Thyroid gland (tissue), 4 donors: Measurements from ENCODE around the gene RORB. TPM values are rescaled to one million over a fixed set of nuclear protein-coding genes. Genes with fewer than 3 reads are reported as not detected.
A peak's percentile ranks its signal among the peaks of the same experiment; 100 is the strongest.

ENCODE experiments used
- DNase-seq, 2 donors: peaks; one replicate each; pipeline ENCODE4 v3.0.0-alpha.2; 2019
- H3K27ac ChIP-seq, 3 donors: fragments of 200-600 bp; sonication (generic); 1 replicate in 2 of 3; 2 replicates in 1 of 3; pipeline ENCODE4 v1.5.1; 2016 to 2019; ENCODE audit warnings: mild to moderate bottlenecking in 1 of 3, moderate library complexity in 1 of 3
- H3K27me3 ChIP-seq: fragments of 200-600 bp; sonication (generic); one replicate; pipeline ENCODE4 v1.5.1; 2019
- H3K36me3 ChIP-seq, 2 donors: fragments of 200-600 bp; sonication (generic); one replicate each; pipeline ENCODE4 v1.5.1; 2016 to 2019
- H3K4me1 ChIP-seq, 2 donors: fragments of 200-600 bp; sonication (generic); one replicate each; pipeline ENCODE4 v1.5.1; 2017 to 2019
- H3K4me3 ChIP-seq, 3 donors: fragments of 200-600 bp; sonication (generic); replicated peaks in 1 of 3; 1 replicate in 2 of 3; 2 replicates in 1 of 3; pipeline ENCODE4 v1.5.1; 2016; ENCODE audit warnings: mild to moderate bottlenecking in 1 of 3
- H3K9me3 ChIP-seq: fragments of 200-600 bp; sonication (generic); one replicate; pipeline ENCODE4 v1.5.1; 2017
- POLR2A ChIP-seq, 2 donors: fragments of 450-650 bp; IDR thresholded peaks; one replicate each; pipeline ENCODE4 v1.6.1; 2017; ENCODE audit warnings: antibody characterized with exemption in 2 of 2, mild to moderate bottlenecking in 2 of 2, moderate library complexity in 1 of 2
- WGBS, 2 donors: methylation state at CpG; one replicate each; pipeline ENCODE4 v1.1.5; 2017; 5-methylcytosine and 5-hydroxymethylcytosine counted together
- intact Hi-C: fragments of 100-400 bp; cut with DNase I; formaldehyde crosslinking; loops from one replicate; pipeline ENCODE4 v1.15.1; 2023
- total RNA-seq, 4 donors: library from RNA; depleted of rRNA; stranded (reverse); fragments of >200 nt; gene quantifications; one replicate each; pipeline ENCODE4 v1.2.3, GENCODE V29; 2016
- TF ChIP-seq, protein P1 (sequence below), 6 experiments: fragments of 200-600 bp in 3 of 6; fragments of 450-650 bp in 3 of 6; sonication (generic) in 3 of 6; IDR thresholded peaks; one replicate each; pipeline ENCODE4 v1.5.1; 2016 to 2019; ENCODE audit warnings: antibody characterized with exemption in 6 of 6, mild to moderate bottlenecking in 2 of 6, inconsistent platforms in 1 of 6, moderate library complexity in 1 of 6

RORB gene
- total RNA-seq, 4 donors from 2014 or later = 0.27 to 1.8 (median 1.3) TPM

DNA sequence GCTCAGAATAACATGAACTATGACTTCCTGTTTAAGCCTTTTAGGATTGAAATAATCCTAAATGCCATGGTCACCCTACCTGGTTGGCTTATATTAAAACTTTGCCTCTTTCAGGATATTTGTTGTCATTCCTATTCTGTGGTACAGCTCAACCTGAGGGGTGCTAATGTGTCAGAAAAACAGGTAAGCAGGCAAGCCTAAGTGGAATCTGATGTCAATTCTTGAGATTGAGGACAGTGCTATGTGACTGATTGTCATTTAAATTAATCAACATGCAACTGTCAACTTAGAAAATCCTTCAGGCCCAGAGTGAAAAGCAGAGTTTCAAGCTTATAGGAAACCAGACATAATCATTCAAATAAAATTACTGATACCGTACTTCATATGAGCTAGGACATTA lies 2.6 kb upstream of the RORB start:
- Histone ChIP-seq H3K36me3 (no peaks in the 10 kb centered on the region), H3K27me3 (no peaks in the 10 kb centered on the region), H3K4me1 (peaks cover 10 to 14% of the 10 kb centered on the region in 2 donors), H3K4me3 (no peak overlapping the region), H3K27ac (no peak overlapping the region), H3K9me3 (no peaks in the 10 kb centered on the region)
- WGBS, 2 donors = 94 to 95% methylated on average over 1 of the region's 1 CpG
- TF ChIP-seq, protein P1, sequence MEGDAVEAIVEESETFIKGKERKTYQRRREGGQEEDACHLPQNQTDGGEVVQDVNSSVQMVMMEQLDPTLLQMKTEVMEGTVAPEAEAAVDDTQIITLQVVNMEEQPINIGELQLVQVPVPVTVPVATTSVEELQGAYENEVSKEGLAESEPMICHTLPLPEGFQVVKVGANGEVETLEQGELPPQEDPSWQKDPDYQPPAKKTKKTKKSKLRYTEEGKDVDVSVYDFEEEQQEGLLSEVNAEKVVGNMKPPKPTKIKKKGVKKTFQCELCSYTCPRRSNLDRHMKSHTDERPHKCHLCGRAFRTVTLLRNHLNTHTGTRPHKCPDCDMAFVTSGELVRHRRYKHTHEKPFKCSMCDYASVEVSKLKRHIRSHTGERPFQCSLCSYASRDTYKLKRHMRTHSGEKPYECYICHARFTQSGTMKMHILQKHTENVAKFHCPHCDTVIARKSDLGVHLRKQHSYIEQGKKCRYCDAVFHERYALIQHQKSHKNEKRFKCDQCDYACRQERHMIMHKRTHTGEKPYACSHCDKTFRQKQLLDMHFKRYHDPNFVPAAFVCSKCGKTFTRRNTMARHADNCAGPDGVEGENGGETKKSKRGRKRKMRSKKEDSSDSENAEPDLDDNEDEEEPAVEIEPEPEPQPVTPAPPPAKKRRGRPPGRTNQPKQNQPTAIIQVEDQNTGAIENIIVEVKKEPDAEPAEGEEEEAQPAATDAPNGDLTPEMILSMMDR (IDR thresholded peaks at IDR 0.05) = no peak
- TF ChIP-seq POLR2A (IDR thresholded peaks at IDR 0.05) = no peak
- intact Hi-C loops = no loop called here
- no peak for DNase-seq

DNA sequence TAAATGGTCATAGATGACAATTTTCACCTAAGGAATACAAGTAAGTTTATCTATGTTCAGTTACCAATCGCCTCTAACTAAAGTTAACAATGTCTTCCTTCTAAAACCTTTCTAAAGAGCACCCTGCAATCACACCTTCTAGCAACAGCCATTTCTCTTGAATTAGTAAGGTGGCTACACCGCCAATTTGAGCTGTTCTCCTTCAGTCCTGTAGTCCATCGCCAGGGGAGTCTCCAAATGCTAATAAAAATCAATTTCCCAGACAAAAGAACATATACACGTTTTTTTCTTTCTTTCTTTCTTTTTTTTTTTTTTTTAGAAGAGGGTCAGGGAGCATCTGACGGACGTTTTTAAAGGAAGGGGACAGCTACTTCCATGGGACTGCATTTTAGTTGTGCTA lies 729 bp upstream of the RORB start:
- H3K27ac ChIP-seq = no peak overlapping the region
- intact Hi-C loops = no loop called here

DNA sequence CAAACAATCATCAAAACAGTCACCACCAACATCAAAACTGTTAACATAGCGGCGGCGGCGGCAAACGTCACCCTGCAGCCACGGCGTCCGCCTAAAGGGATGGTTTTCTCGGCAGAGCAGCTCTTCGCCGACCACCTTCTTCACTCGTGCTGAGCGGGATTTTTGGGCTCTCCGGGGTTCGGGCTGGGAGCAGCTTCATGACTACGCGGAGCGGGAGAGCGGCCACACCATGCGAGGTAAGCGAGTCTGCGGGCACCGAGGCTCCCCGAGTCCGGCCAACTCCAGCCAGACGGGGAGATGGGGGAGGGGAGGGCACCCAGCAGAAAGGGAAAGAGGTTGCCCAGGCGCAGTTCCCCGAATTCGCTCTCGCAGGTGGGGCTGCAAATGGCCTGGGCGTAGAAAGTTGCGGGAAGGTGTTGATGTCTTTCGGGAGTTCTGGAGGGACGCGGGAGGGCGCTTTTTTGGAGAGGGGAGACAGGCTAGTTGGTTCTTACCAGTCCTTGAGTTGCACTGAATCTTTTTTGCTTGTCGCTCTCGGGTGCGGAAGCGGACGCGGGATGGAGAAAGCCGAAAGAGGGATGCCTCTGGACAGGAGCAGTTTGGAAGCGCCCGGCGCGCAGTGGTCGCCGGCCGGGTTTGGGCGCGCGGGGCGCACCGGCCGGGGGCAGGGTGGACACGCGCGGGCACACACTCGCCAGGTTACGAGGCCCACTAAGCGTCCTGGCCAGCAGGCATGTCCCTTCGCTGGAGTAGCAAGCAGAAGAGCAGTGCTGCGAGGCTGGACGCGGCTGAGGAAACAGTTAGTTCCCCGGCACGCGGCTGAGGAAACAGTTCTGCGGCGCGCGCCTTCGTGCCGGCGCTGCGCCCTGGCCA lies 849 bp downstream of the RORB start:
- no peak for TF ChIP-seq POLR2A (IDR thresholded peaks at IDR 0.05)
- TF ChIP-seq, protein P1 (IDR thresholded peaks at IDR 0.05) = no peak
- intact Hi-C loops = no loop called here
- H3K9me3 ChIP-seq = no peaks in the 10 kb centered on the region
- H3K27me3 ChIP-seq = no peaks in the 10 kb centered on the region
- H3K4me1 ChIP-seq = peaks cover 14 to 19% of the 10 kb centered on the region in 2 donors
- peak; percentile 57 for DNase-seq
- peak overlapping the region; percentile 43 to 84 (median 53) for H3K4me3 ChIP-seq
- WGBS, 2 donors = 1 to 4% methylated on average over 59 to 65 of the region's 77 CpGs
- H3K36me3 ChIP-seq = no peaks in the 10 kb centered on the region
- peak overlapping the region in 1 of 3 donors; percentile 7 for H3K27ac ChIP-seq

More for the DNA sequence above, 729 bp upstream of the RORB start:
- Histone ChIP-seq H3K36me3 (no peaks in the 10 kb centered on the region), H3K4me3 (peak overlapping the region in 2 of 3 donors; percentile 43 to 84), H3K4me1 (peaks cover 14 to 19% of the 10 kb centered on the region in 2 donors), H3K9me3 (no peaks in the 10 kb centered on the region), H3K27me3 (no peaks in the 10 kb centered on the region)
- TF ChIP-seq, protein P1 (IDR thresholded peaks at IDR 0.05) = no peak
- TF ChIP-seq POLR2A (IDR thresholded peaks at IDR 0.05) = no peak
- DNase-seq = no peak
- WGBS, 2 donors = 32% methylated on average over 6 of the region's 6 CpGs

DNA sequence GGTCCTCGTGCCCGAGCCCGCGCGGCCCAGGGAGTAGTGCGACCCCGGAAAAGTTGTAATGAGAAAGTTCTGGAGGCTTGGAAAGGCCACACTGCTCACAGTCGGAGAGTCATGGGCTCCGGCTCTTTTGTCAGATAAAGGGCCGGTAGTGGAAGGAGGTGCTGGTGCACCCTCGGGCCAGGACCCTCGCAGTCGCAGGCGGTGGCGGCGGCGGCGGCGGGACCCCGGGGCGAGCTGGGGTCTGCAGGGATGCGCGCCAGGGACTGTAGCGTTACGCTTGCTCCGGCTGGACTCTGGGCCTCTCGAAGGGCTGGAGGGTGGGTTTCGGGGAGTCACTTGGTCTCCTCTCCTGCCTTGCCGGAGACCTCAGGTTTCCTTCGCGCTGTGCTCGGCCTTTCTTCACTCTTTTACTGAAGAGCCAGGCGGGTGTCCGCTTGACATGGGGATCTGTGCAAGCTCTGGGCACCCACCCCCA lies 1.5 kb downstream of the RORB start:
- Histone ChIP-seq H3K4me1 (peaks cover 14 to 19% of the 10 kb centered on the region in 2 donors), H3K27me3 (no peaks in the 10 kb centered on the region), H3K9me3 (no peaks in the 10 kb centered on the region), H3K27ac (no peak overlapping the region), H3K36me3 (no peaks in the 10 kb centered on the region), H3K4me3 (peak overlapping the region; percentile 43 to 84 (median 53))
- TF ChIP-seq, protein P1 (IDR thresholded peaks at IDR 0.05) = no peak
- TF ChIP-seq POLR2A (IDR thresholded peaks at IDR 0.05) = no peak
- DNase-seq = no peak
- WGBS, 2 donors = 1 to 2% methylated on average over 15 to 29 of the region's 34 CpGs
- intact Hi-C loops = no loop called here

DNA sequence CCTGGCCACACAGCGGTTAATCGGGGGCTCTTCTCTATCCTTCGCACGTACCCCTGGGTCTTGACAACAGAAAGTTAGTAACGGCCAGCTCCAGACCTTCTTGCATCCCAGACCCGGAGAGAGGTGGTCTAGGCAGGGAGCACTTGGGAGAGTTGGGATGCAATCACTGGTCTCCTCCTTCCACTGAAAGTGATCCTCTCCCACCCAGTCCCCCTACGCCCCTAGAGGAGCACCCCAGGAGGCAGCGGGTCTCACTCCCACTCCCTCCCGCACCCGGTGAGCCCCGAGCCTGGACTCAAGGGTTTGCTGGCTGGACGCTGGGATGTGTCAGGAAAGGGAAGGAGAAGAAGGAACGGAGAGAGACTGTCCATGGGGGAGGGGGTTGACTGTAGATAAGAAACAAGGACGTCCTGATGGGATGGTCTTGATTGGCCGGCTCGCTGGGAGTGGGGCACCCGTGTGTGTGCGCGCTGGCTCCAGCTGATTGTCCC lies 2.0 kb downstream of the RORB start:
- H3K27ac ChIP-seq = no peak overlapping the region
- intact Hi-C loops = no loop called here
- DNase-seq = peak in 1 of 2 donors; percentile 17
- peaks cover 14 to 19% of the 10 kb centered on the region in 2 donors for H3K4me1 ChIP-seq
- WGBS, 2 donors = 1 to 2% methylated on average over 15 to 16 of the region's 19 CpGs
- H3K36me3 ChIP-seq = no peaks in the 10 kb centered on the region
- H3K4me3 ChIP-seq = peak overlapping the region; percentile 43 to 84 (median 53)
- TF ChIP-seq POLR2A (IDR thresholded peaks at IDR 0.05) = no peak
- TF ChIP-seq, protein P1 (IDR thresholded peaks at IDR 0.05) = no peak
- no peaks in the 10 kb centered on the region for H3K27me3 ChIP-seq
- H3K9me3 ChIP-seq = no peaks in the 10 kb centered on the region
